Tibial artery (tissue), 4 donors: ENCODE measurements around the gene ZFR.
A peak's percentile ranks its signal among the peaks of the same experiment; 100 is the strongest.

Experiments used
- DNase-seq, 2 donors: peaks; one replicate each; pipeline ENCODE4 v3.0.0-alpha.2; 2019
- H3K27ac ChIP-seq, 2 donors: fragments of 200-600 bp; sonication (generic) in 1 of 2; 1 replicate in 1 of 2; 2 replicates in 1 of 2; pipeline ENCODE4 v1.5.1; 2018 to 2019; ENCODE audit warnings: mild to moderate bottlenecking in 1 of 2
- H3K27me3 ChIP-seq, 2 donors: fragments of 200-600 bp; sonication (generic) in 1 of 2; one replicate each; pipeline versions ENCODE4 v1.5.1 to v1.6.0; 2016 to 2019
- H3K36me3 ChIP-seq, 3 donors: fragments of 200-600 bp; sonication (generic) in 2 of 3; one replicate each; pipeline ENCODE4 v1.5.1; 2016 to 2019; ENCODE audit warnings: mild to moderate bottlenecking in 2 of 3
- H3K4me1 ChIP-seq, 4 donors: fragments of 200-600 bp; sonication (generic) in 2 of 4; 1 replicate in 3 of 4; 2 replicates in 1 of 4; pipeline ENCODE4 v1.5.1; 2016 to 2019
- H3K4me3 ChIP-seq, 2 donors: fragments of 200-600 bp; sonication (generic) in 1 of 2; 1 replicate in 1 of 2; 2 replicates in 1 of 2; pipeline ENCODE4 v1.5.1; 2018 to 2019; ENCODE audit warnings: mild to moderate bottlenecking in 2 of 2
- H3K9me3 ChIP-seq, 3 donors: fragments of 200-600 bp; sonication (generic) in 1 of 3; one replicate each; pipeline ENCODE4 v1.5.1; 2016 to 2019
- CTCF ChIP-seq, 2 experiments: fragments of 200-600 bp in 1 of 2; fragments of 450-650 bp in 1 of 2; IDR thresholded peaks; one replicate each; pipeline ENCODE4 v1.5.1; 2017 to 2019; ENCODE audit warnings: antibody characterized with exemption in 2 of 2, mild to moderate bottlenecking in 1 of 2, moderate library complexity in 1 of 2
- intact Hi-C: fragments of 100-400 bp; cut with DNase I; formaldehyde crosslinking; loops from one replicate; pipeline ENCODE4 v1.15.0; 2023; ENCODE audit warnings: low total_unique reads

ZFR gene

DNA sequence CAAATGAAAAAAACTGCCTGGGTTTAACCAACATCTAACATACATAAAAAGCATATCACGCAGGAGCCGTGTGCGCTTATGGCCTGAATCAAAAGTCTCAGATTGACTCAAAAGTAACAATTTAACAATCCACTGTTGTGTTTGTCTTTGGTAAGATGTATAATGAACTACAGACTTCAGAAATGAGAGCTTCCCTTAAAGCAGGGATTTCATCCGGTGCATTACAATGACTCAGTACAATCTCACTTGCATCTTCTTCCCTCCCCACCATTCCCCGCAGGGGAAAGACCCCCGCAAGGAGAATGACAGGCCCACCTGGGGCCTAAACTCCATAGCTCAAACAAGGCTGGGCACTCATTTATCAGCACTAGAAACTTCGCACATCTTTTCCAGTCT is 1.4 kb downstream of the ZFR start:
- peak overlapping the region; percentile 97 to 100 for H3K4me3 ChIP-seq
- peak overlapping the region; percentile 98 to 99 for H3K27ac ChIP-seq
- no peaks in the 10 kb centered on the region for H3K27me3 ChIP-seq
- no peak for TF ChIP-seq CTCF (IDR thresholded peaks at IDR 0.05)
- DNase-seq = no peak
- H3K9me3 ChIP-seq = no peaks in the 10 kb centered on the region
- H3K36me3 ChIP-seq = no peaks in the 10 kb centered on the region
- intact Hi-C loops = loop anchor here (5.0 kb wide), 1 partner anchor 144 kb away; the partner anchor contains the start of gene SUB1
- peaks cover 0 to 53% (median 27%) of the 10 kb centered on the region in 4 donors for H3K4me1 ChIP-seq

GRCh38 chr5:32439086-32439642 is 5.4 kb downstream of the ZFR start:
- Histone ChIP-seq H3K4me1 (peaks cover 0 to 79% (median 35%) of the 10 kb centered on the region in 4 donors), H3K27ac (no peak overlapping the region)

GRCh38 chr5:32436553-32437242 is 7.8 kb downstream of the ZFR start:
- no peak overlapping the region for H3K4me3 ChIP-seq
- no peaks in the 10 kb centered on the region for H3K36me3 ChIP-seq
- DNase-seq = no peak
- intact Hi-C loops = no loop called here
- no peak for TF ChIP-seq CTCF (IDR thresholded peaks at IDR 0.05)
- H3K27ac ChIP-seq = no peak overlapping the region
- H3K4me1 ChIP-seq = peaks cover 0 to 70% (median 28%) of the 10 kb centered on the region in 4 donors
- no peaks in the 10 kb centered on the region for H3K27me3 ChIP-seq
- H3K9me3 ChIP-seq = no peaks in the 10 kb centered on the region

More at GRCh38 chr5:32439086-32439642, 5.4 kb downstream of the ZFR start:
- H3K9me3 ChIP-seq = no peaks in the 10 kb centered on the region
- H3K4me3 ChIP-seq = no peak overlapping the region
- H3K36me3 ChIP-seq = no peaks in the 10 kb centered on the region
- H3K27me3 ChIP-seq = no peaks in the 10 kb centered on the region
- no peak for DNase-seq
- intact Hi-C loops = no loop called here
- no peak for TF ChIP-seq CTCF (IDR thresholded peaks at IDR 0.05)

DNA sequence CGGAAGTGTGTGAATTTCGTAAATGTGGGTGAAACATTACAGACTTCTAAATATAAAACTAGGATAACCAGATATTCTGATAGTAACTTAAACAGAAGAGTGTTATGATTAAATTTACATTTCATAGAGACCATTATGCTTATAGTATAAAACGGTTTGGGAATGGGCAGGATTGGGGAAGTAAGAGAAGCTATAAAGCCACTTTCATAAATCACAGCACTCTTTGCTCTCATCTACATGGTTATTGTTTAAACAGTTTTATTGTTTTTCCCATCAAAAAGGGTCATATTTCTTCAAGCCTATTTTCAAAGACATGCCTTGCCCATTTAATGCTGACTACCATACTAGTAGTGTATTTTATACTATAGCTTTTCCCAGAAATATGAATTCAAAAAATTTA is 9.2 kb downstream of the ZFR start:
- no peak for TF ChIP-seq CTCF (IDR thresholded peaks at IDR 0.05)
- Histone ChIP-seq H3K27me3 (no peaks in the 10 kb centered on the region), H3K4me1 (peaks cover 0 to 66% (median 23%) of the 10 kb centered on the region in 4 donors), H3K27ac (no peak overlapping the region), H3K36me3 (no peaks in the 10 kb centered on the region), H3K4me3 (no peak overlapping the region), H3K9me3 (no peaks in the 10 kb centered on the region)
- intact Hi-C loops = no loop called here
- DNase-seq = no peak

DNA sequence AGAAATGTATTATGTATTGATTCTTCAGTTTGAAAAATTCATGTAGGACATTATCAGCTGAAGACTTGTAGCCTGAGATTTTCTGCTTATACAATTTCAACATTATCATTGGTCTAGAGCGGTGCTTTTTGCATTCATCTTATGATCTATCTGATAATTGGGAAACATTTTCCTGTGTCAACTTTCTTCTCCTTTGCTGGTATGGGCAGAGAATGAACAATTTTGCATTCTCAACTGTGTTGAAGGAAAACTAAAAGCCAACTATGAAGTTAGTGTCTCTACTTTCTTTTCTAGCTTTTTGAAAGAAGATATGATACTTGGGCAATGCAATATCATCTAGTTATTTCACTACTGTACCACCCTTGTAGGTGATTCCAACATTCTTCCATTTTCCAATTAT is 10.3 kb downstream of the ZFR start:
- intact Hi-C loops = no loop called here
- H3K4me3 ChIP-seq = no peak overlapping the region
- peaks cover 0 to 68% (median 20%) of the 10 kb centered on the region in 4 donors for H3K4me1 ChIP-seq
- no peaks in the 10 kb centered on the region for H3K9me3 ChIP-seq
- H3K27me3 ChIP-seq = no peaks in the 10 kb centered on the region
- peaks cover 0 to 5% (median 0%) of the 10 kb centered on the region in 3 donors for H3K36me3 ChIP-seq
- H3K27ac ChIP-seq = no peak overlapping the region
- TF ChIP-seq CTCF (IDR thresholded peaks at IDR 0.05) = no peak
- no peak for DNase-seq
